Smooth muscle cell (in vitro differentiated cells): Measurements from ENCODE around the gene DOHH. TPM values are rescaled to one million over a fixed set of nuclear protein-coding genes. Genes with fewer than 3 reads are reported as not detected.

Experiments
- DNase-seq: peaks from one replicate; lab custom pipeline; 2025; ENCODE audit not compliant: unreplicated experiment; lab: John Stamatoyannopoulos, UW
- H2AFZ ChIP-seq: fragments of 200-600 bp; sonication (generic); 2 replicates; pipeline ENCODE4 v1.6.0; 2016; ENCODE audit warnings: antibody characterized with exemption, low read depth, mild to moderate bottlenecking
- H3F3A ChIP-seq: fragments of 200-600 bp; sonication (generic); 2 replicates; pipeline ENCODE4 v1.6.0; 2017; ENCODE audit warnings: antibody characterized with exemption, low read depth
- H3K27ac ChIP-seq: fragments of 200-600 bp; sonication (generic); 2 replicates; pipeline ENCODE4 v1.5.1; 2016; ENCODE audit warnings: low read depth, mild to moderate bottlenecking
- H3K27me3 ChIP-seq: fragments of 200-600 bp; sonication (generic); 2 replicates; pipeline ENCODE4 v1.6.1; 2016; ENCODE audit warnings: low read depth, mild to moderate bottlenecking
- H3K36me3 ChIP-seq: fragments of 200-600 bp; sonication (generic); 2 replicates; pipeline ENCODE4 v1.5.1; 2016; ENCODE audit warnings: low read depth
- H3K4me1 ChIP-seq: fragments of 200-600 bp; sonication (generic); 2 replicates; pipeline ENCODE4 v1.5.1; 2016; ENCODE audit warnings: low read depth
- H3K4me2 ChIP-seq: fragments of 200-600 bp; sonication (generic); 2 replicates; pipeline ENCODE4 v1.6.0; 2016; ENCODE audit warnings: mild to moderate bottlenecking
- H3K4me3 ChIP-seq: fragments of 200-600 bp; sonication (generic); 2 replicates; pipeline ENCODE4 v1.5.1; 2016; ENCODE audit warnings: mild to moderate bottlenecking
- H3K79me2 ChIP-seq: fragments of 200-600 bp; sonication (generic); 2 replicates; pipeline ENCODE4 v1.6.0; 2016; ENCODE audit warnings: low read depth, mild to moderate bottlenecking
- H3K9ac ChIP-seq: fragments of 200-600 bp; sonication (generic); 2 replicates; pipeline ENCODE4 v1.6.0; 2016; ENCODE audit warnings: low read depth
- H3K9me3 ChIP-seq: fragments of 200-600 bp; sonication (generic); replicated peaks from 2 replicates; pipeline ENCODE4 v1.5.1; 2016; ENCODE audit warnings: low read depth
- H4K20me1 ChIP-seq: fragments of 200-600 bp; sonication (generic); 2 replicates; pipeline ENCODE4 v1.6.0; 2016; ENCODE audit warnings: low read depth
- WGBS: methylation state at CpG from one replicate; pipeline ENCODE4 v1.1.7; 2016; ENCODE audit warnings: low lambda C conversion rate; 5-methylcytosine and 5-hydroxymethylcytosine counted together
- polyA plus RNA-seq: library from polyadenylated mRNA; unstranded; fragments of >200 nt; fragmentation: Nextera tagmentation; extraction: Ambion mirVana; gene quantifications from 2 replicates; pipeline ENCODE4 v1.2.1, GENCODE V29; 2016
- total RNA-seq: library from RNA; depleted of rRNA; stranded (reverse); fragments of >200 nt; gene quantifications from 2 replicates; pipeline ENCODE4 v1.2.3, GENCODE V29; 2014
- TF ChIP-seq, protein P1 (sequence below): fragments of 200-600 bp; sonication (generic); IDR thresholded peaks from 2 replicates; pipeline ENCODE4 v1.5.1; 2017; ENCODE audit warnings: borderline replicate concordance, mild to moderate bottlenecking, antibody characterized with exemption; ENCODE audit not compliant: insufficient read depth, poor library complexity, severe bottlenecking

DOHH gene
- total and polyA plus RNA-seq, 2 experiments from 2014 or later: 8.7 to 27.2 TPM

DNA sequence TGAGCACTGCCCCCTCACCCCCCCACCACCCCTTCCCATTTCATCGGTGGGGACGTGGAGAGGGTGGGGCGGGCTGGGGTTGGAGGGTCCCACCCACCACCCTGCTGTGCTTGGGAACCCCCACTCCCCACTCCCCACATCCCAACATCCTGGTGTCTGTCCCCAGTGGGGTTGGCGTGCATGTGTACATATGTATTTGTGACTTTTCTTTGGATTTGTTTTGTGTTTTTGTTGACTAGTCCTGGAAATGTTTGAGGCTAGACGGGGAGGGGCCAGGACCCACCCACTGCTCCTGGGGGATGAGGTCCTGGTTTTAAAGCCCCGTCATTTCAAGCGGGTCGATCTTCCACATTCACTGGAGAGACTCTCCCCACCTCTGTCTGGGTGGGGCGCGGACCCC, 35.5 kb upstream of the DOHH start:
- peaks cover 23% of the 10 kb centered on the region for H4K20me1 ChIP-seq
- H2AFZ ChIP-seq: no peak overlapping the region
- WGBS: 98% methylated on average over 7 of the region's 10 CpGs
- no peaks in the 10 kb centered on the region for H3K79me2 ChIP-seq
- no peaks in the 10 kb centered on the region for H3K36me3 ChIP-seq
- H3K27me3 ChIP-seq: no peaks in the 10 kb centered on the region
- H3K27ac ChIP-seq: no peak overlapping the region
- no peaks in the 10 kb centered on the region for H3K4me1 ChIP-seq
- no peak overlapping the region for H3K9ac ChIP-seq
- no peak overlapping the region for H3K4me2 ChIP-seq
- DNase-seq: no peak
- TF ChIP-seq, protein P1, sequence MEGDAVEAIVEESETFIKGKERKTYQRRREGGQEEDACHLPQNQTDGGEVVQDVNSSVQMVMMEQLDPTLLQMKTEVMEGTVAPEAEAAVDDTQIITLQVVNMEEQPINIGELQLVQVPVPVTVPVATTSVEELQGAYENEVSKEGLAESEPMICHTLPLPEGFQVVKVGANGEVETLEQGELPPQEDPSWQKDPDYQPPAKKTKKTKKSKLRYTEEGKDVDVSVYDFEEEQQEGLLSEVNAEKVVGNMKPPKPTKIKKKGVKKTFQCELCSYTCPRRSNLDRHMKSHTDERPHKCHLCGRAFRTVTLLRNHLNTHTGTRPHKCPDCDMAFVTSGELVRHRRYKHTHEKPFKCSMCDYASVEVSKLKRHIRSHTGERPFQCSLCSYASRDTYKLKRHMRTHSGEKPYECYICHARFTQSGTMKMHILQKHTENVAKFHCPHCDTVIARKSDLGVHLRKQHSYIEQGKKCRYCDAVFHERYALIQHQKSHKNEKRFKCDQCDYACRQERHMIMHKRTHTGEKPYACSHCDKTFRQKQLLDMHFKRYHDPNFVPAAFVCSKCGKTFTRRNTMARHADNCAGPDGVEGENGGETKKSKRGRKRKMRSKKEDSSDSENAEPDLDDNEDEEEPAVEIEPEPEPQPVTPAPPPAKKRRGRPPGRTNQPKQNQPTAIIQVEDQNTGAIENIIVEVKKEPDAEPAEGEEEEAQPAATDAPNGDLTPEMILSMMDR: no peak
- no peaks in the 10 kb centered on the region for H3K9me3 ChIP-seq
- no peak overlapping the region for H3K4me3 ChIP-seq
- H3F3A ChIP-seq: no peaks in the 10 kb centered on the region

DNA sequence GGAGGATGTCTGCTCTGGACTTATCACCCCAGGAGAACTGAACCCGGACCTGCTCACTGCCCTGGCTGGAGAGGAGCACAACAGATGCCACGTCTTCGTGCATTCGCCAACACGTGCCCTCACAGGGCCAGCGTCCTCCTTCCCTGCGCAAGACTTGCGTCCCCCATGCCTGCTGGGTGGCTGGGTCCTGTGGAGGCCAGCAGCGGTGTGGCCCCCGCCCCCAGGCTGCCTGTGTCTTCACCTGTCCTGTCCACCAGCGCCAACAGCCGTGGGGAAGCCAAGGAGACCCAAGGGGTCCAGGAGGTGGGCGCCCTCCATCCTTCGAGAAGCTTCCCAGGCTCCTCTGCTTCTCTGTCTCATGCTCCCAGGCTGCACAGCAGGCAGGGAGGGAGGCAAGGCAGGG, 35.1 kb upstream of the DOHH start:
- DNase-seq: no peak
- Histone ChIP-seq H3K4me2 (no peak overlapping the region), H3K9me3 (no peaks in the 10 kb centered on the region), H2AFZ (no peak overlapping the region), H4K20me1 (peaks cover 23% of the 10 kb centered on the region), H3K27me3 (no peaks in the 10 kb centered on the region), H3F3A (no peaks in the 10 kb centered on the region), H3K27ac (no peak overlapping the region), H3K36me3 (no peaks in the 10 kb centered on the region), H3K4me3 (no peak overlapping the region), H3K9ac (no peak overlapping the region), H3K4me1 (no peaks in the 10 kb centered on the region), H3K79me2 (no peaks in the 10 kb centered on the region)
- TF ChIP-seq, protein P1: no peak
- WGBS: 97% methylated on average over 14 of the region's 14 CpGs

DNA sequence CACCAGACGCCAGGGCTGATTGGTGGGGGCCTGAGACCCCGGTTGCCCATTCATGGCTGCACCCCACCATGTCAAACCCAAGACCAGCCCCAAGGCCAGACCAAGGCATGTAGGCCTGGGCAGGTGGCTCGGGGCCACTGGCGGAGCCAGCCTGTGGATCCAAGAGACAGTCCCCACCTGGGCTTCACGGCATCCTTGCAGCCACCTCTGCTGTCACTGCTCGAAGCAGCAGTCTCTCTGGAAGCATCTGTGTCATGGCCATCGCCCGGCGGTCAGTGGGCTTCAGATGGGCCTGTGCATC, 34.7 kb upstream of the DOHH start:
- H3K9ac ChIP-seq: no peak overlapping the region
- no peak overlapping the region for H3K4me2 ChIP-seq
- no peaks in the 10 kb centered on the region for H3K36me3 ChIP-seq
- no peaks in the 10 kb centered on the region for H3F3A ChIP-seq
- H3K27ac ChIP-seq: no peak overlapping the region
- TF ChIP-seq, protein P1: no peak
- H3K4me1 ChIP-seq: no peaks in the 10 kb centered on the region
- WGBS: 96% methylated on average over 9 of the region's 9 CpGs
- DNase-seq: no peak
- peaks cover 23% of the 10 kb centered on the region for H4K20me1 ChIP-seq
- H3K79me2 ChIP-seq: no peaks in the 10 kb centered on the region
- H3K9me3 ChIP-seq: no peaks in the 10 kb centered on the region
- no peak overlapping the region for H3K4me3 ChIP-seq
- no peak overlapping the region for H2AFZ ChIP-seq
- H3K27me3 ChIP-seq: no peaks in the 10 kb centered on the region

DNA sequence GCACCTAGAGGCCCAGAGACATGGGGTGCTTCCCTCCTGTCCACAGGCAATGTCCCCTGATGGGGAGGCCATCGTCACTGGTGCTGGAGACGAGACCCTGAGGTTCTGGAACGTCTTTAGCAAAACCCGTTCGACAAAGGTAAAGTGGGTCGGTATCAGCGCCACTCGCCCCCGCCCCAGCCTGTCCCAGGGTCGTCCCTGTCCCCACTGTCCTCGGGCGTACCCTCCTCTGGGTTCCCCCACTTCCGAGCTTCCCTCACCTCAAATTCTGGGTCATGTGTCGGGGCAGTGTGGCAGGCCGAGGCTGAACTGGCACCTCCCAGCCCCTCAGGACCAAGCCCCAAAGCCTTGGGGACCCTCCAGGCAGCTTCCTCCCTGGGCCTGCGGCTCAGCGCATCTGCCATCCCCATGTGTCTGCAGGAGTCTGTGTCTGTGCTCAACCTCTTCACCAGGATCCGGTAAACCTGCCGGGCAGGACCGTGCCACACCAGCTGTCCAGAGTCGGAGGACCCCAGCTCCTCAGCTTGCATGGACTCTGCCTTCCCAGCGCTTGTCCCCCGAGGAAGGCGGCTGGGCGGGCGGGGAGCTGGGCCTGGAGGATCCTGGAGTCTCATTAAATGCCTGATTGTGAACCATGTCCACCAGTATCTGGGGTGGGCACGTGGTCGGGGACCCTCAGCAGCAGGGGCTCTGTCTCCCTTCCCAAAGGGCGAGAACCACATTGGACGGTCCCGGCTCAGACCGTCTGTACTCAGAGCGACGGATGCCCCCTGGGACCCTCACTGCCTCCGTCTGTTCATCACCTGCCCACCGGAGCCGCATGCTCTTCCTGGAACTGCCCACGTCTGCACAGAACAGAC, 34.1 kb upstream of the DOHH start:
- WGBS: 92% methylated on average over 37 of the region's 38 CpGs
- H3K27me3 ChIP-seq: no peaks in the 10 kb centered on the region
- no peak overlapping the region for H3K4me3 ChIP-seq
- H2AFZ ChIP-seq: no peak overlapping the region
- no peaks in the 10 kb centered on the region for H3F3A ChIP-seq
- no peaks in the 10 kb centered on the region for H3K36me3 ChIP-seq
- no peaks in the 10 kb centered on the region for H3K79me2 ChIP-seq
- no peak overlapping the region for H3K27ac ChIP-seq
- TF ChIP-seq, protein P1: no peak
- no peaks in the 10 kb centered on the region for H3K4me1 ChIP-seq
- no peaks in the 10 kb centered on the region for H3K9me3 ChIP-seq
- H3K4me2 ChIP-seq: no peak overlapping the region
- no peak overlapping the region for H3K9ac ChIP-seq
- peaks cover 21% of the 10 kb centered on the region for H4K20me1 ChIP-seq
- no peak for DNase-seq
